GM18505 (cell line): ENCODE results near the gene DNAH1.

ENCODE experiments used
- ATAC-seq: cut with Tn5 transposase; IDR thresholded peaks from one replicate; pipeline ENCODE4 v1.9.1; 2021; ENCODE audit not compliant: unreplicated experiment
- POLR2A ChIP-seq: IDR thresholded peaks from 4 replicates; pipeline ENCODE4 v1.6.1; 2011; ENCODE audit warnings: borderline replicate concordance; ENCODE audit not compliant: insufficient read depth, insufficient read length; ENCODE audit errors: extremely low read depth

DNAH1 gene

DNA sequence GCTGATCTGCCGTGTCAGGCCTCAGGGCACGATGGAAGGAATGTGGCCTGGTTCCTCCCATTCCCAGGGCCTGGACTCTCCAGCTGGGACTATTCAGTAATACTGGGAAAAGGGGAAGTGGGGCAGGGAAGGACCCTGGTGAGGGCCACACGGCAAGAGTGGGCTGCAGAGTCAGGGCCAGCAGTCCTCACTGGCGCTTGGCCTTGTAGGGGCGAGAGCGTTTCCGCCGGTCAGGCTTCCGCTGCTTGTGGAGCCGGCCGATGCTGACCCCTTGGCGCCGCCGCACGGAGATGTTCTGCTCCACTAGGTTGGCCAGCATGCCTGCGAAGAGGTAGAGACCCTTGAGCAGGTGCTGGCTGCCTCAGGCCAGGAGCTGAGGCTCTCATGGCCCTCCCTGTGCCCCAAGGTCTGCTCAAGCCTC, 86.0 kb downstream of the DNAH1 start:
- TF ChIP-seq POLR2A: no peak
- no peak for ATAC-seq

DNA sequence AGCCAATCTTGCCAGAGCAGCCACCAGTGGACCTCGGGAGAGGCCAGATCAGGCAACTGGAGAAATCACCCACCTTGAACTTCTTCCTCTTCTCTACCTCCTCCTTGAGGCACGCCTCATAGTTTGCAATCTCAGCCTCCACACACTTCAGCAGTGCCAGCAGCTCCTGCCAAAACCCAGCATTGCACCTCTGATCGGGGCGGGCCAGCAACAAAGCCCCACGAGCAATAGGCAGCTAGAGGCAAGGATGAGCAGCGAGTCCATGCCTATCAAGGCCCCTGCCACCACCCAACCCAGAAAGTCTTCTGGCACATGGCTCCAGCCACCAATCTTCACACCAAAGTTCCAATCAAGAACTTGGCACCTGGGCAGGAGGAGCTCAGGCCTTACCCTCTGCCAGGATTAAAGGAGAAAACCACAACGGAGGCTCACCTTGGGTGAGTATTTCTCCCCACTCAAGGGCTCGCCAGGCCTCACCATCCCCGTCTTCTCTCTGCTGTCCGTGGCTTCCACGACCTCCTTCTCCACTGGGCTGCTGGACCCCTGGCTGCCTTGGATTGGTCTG, 86.7 kb downstream of the DNAH1 start:
- no peak for ATAC-seq
- no peak for TF ChIP-seq POLR2A

- ATAC-seq: no peak
- TF ChIP-seq POLR2A: no peak
These were observed 87.2 kb downstream of the DNAH1 start for GRCh38 chr3:52403271-52403841.

- TF ChIP-seq POLR2A: no peak
These were observed 87.8 kb downstream of the DNAH1 start for GRCh38 chr3:52403955-52404354.

GRCh38 chr3:52404391-52404790, 88.3 kb downstream of the DNAH1 start:
- no peak for TF ChIP-seq POLR2A
- no peak for ATAC-seq

More at GRCh38 chr3:52403955-52404354, 87.8 kb downstream of the DNAH1 start:
- ATAC-seq: no peak

GRCh38 chr3:52405066-52405465, 88.9 kb downstream of the DNAH1 start:
- no peak for ATAC-seq
- no peak for TF ChIP-seq POLR2A

GRCh38 chr3:52405601-52406110, 89.5 kb downstream of the DNAH1 start:
- TF ChIP-seq POLR2A: no peak
- no peak for ATAC-seq

DNA sequence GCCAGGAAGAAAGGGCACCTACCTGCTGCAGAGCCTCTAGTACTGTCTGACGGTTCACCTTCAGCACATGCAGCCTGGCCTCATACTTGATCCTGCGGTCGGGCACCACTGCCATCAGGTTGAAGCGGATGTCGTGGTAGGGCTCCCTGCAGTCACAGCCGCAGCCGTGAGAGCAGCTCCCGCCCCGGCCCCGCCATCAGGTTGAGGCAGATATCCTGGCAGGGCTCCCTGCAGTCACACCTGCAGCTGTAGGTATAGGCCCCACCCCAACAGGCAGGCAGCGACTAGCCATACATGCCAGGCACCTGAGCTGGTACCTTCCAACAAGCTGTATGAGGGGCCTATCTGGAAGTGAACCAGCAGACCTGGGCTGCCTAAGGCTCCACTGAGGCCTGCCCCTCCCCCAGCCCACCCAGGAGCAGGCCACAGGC, 90.1 kb downstream of the DNAH1 start:
- no peak for ATAC-seq
- TF ChIP-seq POLR2A: no peak

DNA sequence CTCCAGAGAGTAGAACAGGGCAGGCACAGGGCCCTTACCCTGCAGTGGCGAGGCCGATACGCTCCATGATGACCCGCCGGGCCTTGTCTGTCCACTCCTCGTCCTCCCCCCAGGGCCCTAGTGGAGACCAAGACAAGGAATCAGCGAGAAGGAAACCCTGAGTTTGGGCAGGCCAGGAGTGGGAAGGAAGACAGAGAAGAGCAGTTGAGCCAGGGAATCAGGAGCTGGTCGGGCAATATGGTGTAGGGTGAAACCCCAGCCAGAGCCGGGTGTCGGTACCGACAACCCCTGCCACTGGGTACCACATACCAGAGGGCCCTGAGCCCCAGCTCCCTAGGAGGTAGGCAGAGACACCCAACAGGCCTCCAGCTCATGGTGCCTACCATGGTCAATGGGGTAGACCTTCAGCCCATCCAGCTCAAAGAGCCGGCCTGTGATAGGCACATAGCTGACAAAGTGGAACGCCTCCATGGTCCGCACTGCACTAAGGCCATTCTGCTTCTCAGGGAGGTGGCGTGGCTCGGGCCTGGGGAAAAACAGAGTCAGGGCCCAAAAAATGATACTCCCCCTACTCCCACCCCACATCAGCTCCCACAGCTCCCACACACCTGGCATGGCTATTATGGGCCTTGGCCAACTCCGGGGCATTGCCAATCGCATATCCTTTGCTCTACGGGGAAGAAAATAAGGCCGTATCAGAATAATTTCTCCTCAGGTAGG, 90.8 kb downstream of the DNAH1 start:
- TF ChIP-seq POLR2A: no peak
- no peak for ATAC-seq

- no peak for TF ChIP-seq POLR2A
- ATAC-seq: no peak
These were observed 91.7 kb downstream of the DNAH1 start for GRCh38 chr3:52407779-52408178.

GRCh38 chr3:52408466-52408865, 92.3 kb downstream of the DNAH1 start:
- ATAC-seq: no peak
- no peak for TF ChIP-seq POLR2A

- ATAC-seq: no peak
- TF ChIP-seq POLR2A: no peak
These were observed 99.7 kb downstream of the DNAH1 start for GRCh38 chr3:52415800-52416199.

DNA sequence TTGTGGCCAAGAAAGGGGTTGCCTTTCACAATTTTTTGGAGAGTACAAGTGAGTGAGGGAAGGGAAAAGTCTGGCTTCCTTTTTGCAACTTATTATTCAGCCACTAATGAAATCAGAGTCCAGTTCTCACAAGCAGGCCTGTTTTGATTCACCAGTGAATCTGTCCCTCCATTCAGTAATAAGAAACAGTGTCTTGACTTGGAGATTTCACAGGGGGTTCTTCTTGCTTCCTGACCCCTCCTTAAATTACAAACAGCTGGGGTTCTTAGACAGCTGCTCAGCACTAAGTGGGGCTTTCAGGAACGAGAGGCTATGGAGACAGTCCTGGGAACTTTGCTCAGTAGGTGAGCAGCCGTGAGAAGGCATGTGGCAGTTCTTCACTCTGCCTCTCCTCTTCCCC, 104.3 kb downstream of the DNAH1 start:
- no peak for ATAC-seq
- no peak for TF ChIP-seq POLR2A

- no peak for TF ChIP-seq POLR2A
- ATAC-seq: no peak
These were observed 106.5 kb downstream of the DNAH1 start for GRCh38 chr3:52422669-52423068.

DNA sequence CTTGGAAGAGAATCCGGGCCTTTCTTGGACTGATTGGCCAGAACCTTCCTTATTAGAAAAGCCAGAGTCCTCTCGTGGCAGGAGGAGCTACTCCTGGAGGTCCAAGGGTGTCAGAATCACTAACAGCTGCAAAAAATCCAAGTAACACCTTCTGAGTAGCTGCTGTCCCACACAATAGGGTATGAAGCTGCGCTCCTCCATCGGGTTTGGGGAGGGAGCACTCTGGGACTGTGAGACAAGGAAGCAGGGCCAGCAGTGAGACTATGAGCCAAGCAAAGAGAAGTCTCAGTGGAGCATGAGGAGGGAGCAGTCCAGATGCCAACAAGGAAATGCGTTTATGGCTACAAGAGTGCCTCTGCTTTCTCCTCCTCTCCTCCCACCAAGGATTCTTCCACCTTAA, 107.1 kb downstream of the DNAH1 start:
- TF ChIP-seq POLR2A: no peak
- no peak for ATAC-seq
